Measurements from ENCODE around the gene MANEA. TPM values are rescaled to one million over a fixed set of nuclear protein-coding genes. Genes with fewer than 3 reads are reported as not detected.

The MANEA gene
- total and polyA plus RNA-seq, 10 donors: 1.6 to 19.8 (median 13.4) TPM

DNA sequence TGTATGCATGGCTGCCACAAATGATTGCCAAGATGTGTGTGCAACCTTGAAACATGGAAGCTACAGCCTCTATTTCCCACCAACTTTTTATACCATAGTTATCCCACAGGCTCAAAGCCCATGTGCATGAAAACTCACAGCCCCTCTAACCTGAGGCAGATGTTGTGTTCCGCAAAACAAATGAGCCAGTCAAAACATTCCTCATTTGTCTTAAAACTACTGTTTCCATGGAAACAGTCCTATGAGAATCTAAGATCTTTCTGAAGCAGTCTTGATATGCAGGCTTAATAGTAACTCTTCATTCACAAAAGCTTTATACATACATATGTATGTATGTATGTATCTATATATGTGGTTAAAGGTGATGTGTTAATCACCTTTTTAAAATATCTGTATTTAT lies 31.2 kb upstream of the MANEA start:
- Histone ChIP-seq H3K27me3 (replicated peaks in 1 of 7) (no peaks in the 10 kb centered on the region), H3K36me3 (no peaks in the 10 kb centered on the region), H3K4me3 (no peak overlapping the region), H3K9me3 (no peaks in the 10 kb centered on the region), H3K27ac (no peak overlapping the region), H3K4me1 (peaks cover 0 to 8% (median 0%) of the 10 kb centered on the region in 6 donors)
- WGBS, 5 donors: 93 to 100% (median 98%) methylated on average over 1 of the region's 1 CpG
- intact Hi-C loops (cut with DNase I; ENCODE audit: low total_unique reads): no loop called here
- no peak for DNase-seq
- TF ChIP-seq, protein P1, sequence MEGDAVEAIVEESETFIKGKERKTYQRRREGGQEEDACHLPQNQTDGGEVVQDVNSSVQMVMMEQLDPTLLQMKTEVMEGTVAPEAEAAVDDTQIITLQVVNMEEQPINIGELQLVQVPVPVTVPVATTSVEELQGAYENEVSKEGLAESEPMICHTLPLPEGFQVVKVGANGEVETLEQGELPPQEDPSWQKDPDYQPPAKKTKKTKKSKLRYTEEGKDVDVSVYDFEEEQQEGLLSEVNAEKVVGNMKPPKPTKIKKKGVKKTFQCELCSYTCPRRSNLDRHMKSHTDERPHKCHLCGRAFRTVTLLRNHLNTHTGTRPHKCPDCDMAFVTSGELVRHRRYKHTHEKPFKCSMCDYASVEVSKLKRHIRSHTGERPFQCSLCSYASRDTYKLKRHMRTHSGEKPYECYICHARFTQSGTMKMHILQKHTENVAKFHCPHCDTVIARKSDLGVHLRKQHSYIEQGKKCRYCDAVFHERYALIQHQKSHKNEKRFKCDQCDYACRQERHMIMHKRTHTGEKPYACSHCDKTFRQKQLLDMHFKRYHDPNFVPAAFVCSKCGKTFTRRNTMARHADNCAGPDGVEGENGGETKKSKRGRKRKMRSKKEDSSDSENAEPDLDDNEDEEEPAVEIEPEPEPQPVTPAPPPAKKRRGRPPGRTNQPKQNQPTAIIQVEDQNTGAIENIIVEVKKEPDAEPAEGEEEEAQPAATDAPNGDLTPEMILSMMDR (IDR thresholded peaks at IDR 0.05 in 8 of 11, conservative IDR thresholded peaks at IDR 0.05 in 3 of 11): no peak
- TF ChIP-seq POLR2AphosphoS5 (IDR thresholded peaks at IDR 0.05): no peak
- TF ChIP-seq POLR2A (IDR thresholded peaks at IDR 0.05): no peak

DNA sequence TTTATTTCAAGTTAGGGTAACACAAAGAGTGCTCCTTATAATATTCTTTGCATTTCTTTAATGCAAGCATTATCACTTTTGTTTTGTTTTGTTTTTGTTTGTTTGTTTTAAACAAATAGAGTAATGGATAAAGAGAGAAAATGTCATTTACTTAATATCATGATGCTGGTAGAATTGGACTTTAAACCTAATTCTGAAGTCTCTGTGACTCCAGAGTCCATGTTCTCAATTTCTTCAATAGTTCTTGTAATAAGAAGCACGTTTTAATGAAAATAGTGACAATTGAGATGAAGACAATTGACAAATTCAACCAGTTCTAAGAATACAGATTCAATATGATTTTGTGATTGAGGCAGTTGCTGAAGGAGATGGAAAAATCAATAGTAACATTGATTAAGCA lies 30.3 kb upstream of the MANEA start:
- no peak overlapping the region for H3K4me3 ChIP-seq
- no peaks in the 10 kb centered on the region for H3K27me3 ChIP-seq (replicated peaks in 1 of 7)
- TF ChIP-seq POLR2A (IDR thresholded peaks at IDR 0.05) (no peak), POLR2AphosphoS5 (IDR thresholded peaks at IDR 0.05) (no peak)
- TF ChIP-seq, protein P1 (IDR thresholded peaks at IDR 0.05 in 8 of 11, conservative IDR thresholded peaks at IDR 0.05 in 3 of 11): no peak
- intact Hi-C loops (cut with DNase I; ENCODE audit: low total_unique reads): no loop called here
- no peak overlapping the region for H3K27ac ChIP-seq
- H3K4me1 ChIP-seq: peaks cover 0 to 8% (median 0%) of the 10 kb centered on the region in 6 donors
- whole genome bisulfite sequencing, 5 donors: 62 to 92% (median 80%) methylated on average over 1 of the region's 1 CpG
- no peak for DNase-seq
- H3K36me3 ChIP-seq: no peaks in the 10 kb centered on the region
- no peaks in the 10 kb centered on the region for H3K9me3 ChIP-seq

DNA sequence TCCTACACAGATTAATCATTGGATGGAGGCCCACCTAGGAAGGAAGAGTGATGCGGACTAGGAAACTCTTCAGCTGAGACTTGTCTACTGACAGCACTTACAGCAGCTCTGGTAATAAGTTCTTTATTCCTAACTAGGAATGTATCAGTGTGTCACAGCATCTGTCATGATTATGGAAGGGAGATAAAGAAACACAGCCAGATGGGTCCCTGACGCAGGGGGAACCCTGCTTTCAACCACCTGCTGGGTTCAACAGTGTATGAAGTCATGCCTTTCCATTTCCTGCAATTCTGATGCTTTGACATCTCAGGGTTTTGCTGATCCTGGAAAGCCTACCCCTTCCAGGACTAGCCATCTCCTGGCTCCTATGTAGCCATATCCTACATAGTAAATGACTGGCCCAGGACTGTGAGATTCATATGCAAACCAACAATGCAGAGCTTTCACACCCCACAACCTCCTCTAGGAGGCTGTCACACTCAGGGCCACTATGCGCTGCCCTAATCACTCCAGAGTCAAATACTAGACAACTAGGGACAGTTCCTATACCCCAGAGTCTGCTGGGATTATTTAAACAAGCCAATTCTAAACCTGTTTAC lies 29.0 kb upstream of the MANEA start:
- intact Hi-C loops (cut with DNase I; ENCODE audit: low total_unique reads): no loop called here

DNA sequence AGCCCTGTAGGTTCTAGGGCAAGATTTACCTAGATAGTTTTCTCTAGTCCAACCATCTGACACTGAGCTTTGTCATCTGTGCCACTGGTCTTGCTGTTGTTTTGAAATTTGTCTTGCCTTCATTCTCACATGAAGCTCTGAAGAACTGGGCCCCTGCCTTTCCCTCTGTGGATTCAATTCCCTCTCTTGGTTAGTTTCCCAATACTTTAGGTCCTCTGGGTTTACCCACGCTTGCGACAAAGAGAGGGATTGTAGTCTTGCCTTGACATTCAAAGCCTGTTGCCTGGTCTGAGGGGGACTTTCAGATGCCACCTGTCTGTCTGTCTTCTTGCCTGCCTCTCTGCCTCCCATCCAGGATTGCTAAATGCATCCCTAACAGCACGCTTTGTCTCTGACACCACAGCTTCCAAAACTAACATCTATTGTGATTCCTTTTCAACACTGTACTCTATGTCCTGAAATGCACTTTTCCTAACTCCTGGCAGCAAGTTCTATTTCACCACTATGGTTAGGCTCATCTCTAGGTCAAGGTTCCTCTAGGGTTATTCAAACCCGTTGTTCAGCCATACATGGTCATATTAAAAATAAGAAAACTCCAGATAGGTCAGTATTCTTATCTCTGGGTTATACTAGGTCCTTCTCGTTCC lies 25.5 kb upstream of the MANEA start:
- DNase-seq: no peak
- Histone ChIP-seq H3K9me3 (peaks cover 0 to 23% (median 2%) of the 10 kb centered on the region in 8 donors), H3K4me3 (no peak overlapping the region), H3K27ac (no peak overlapping the region), H3K27me3 (replicated peaks in 1 of 7) (no peaks in the 10 kb centered on the region), H3K4me1 (no peaks in the 10 kb centered on the region), H3K36me3 (peaks cover 0 to 9% (median 0%) of the 10 kb centered on the region in 6 donors)
- intact Hi-C loops (cut with DNase I; ENCODE audit: low total_unique reads): no loop called here
- WGBS, 5 donors: 87 to 92% (median 88%) methylated on average over 5 of the region's 5 CpGs
- TF ChIP-seq POLR2AphosphoS5 (IDR thresholded peaks at IDR 0.05) (no peak), POLR2A (IDR thresholded peaks at IDR 0.05) (no peak)
- TF ChIP-seq, protein P1 (IDR thresholded peaks at IDR 0.05 in 8 of 11, conservative IDR thresholded peaks at IDR 0.05 in 3 of 11): no peak

More for the DNA sequence above, 29.0 kb upstream of the MANEA start:
- H3K4me1 ChIP-seq: peaks cover 0 to 8% (median 0%) of the 10 kb centered on the region in 6 donors
- 87 to 98% (median 90%) methylated on average over 3 of the region's 3 CpGs for WGBS, 5 donors
- H3K36me3 ChIP-seq: no peaks in the 10 kb centered on the region
- no peaks in the 10 kb centered on the region for H3K27me3 ChIP-seq (replicated peaks in 1 of 7)
- no peaks in the 10 kb centered on the region for H3K9me3 ChIP-seq
- TF ChIP-seq POLR2A (IDR thresholded peaks at IDR 0.05) (no peak), POLR2AphosphoS5 (IDR thresholded peaks at IDR 0.05) (no peak)
- TF ChIP-seq, protein P1 (IDR thresholded peaks at IDR 0.05 in 8 of 11, conservative IDR thresholded peaks at IDR 0.05 in 3 of 11): no peak
- DNase-seq: no peak
- no peak overlapping the region for H3K4me3 ChIP-seq
- no peak overlapping the region for H3K27ac ChIP-seq

All from spleen (tissue), 11 donors.